ENCODE measurements around the gene CCDC198.

DNA sequence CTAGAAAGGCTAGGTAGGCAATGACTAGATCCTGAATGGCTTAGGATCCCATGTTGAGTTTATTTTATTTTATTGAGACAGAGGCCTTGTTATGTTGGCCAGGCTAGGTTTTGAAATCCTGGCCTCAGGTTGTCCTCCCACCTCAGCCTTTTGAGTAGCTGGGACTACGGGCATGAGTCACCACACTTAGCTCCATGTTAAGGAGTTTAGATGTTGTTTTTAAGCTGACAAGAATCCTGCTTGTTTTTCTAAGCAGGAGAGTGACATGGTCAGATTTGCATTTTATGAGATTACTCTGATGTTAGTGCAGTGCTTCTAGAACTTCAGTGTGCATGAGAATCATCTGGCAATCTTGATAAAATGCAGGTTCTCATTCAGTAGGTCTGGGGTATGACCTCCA lies 14.5 kb downstream of the CCDC198 start:
- TF ChIP-seq, protein P1, sequence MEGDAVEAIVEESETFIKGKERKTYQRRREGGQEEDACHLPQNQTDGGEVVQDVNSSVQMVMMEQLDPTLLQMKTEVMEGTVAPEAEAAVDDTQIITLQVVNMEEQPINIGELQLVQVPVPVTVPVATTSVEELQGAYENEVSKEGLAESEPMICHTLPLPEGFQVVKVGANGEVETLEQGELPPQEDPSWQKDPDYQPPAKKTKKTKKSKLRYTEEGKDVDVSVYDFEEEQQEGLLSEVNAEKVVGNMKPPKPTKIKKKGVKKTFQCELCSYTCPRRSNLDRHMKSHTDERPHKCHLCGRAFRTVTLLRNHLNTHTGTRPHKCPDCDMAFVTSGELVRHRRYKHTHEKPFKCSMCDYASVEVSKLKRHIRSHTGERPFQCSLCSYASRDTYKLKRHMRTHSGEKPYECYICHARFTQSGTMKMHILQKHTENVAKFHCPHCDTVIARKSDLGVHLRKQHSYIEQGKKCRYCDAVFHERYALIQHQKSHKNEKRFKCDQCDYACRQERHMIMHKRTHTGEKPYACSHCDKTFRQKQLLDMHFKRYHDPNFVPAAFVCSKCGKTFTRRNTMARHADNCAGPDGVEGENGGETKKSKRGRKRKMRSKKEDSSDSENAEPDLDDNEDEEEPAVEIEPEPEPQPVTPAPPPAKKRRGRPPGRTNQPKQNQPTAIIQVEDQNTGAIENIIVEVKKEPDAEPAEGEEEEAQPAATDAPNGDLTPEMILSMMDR (IDR thresholded peaks at IDR 0.05), result no peak
- no peak for TF ChIP-seq POLR2A (IDR thresholded peaks at IDR 0.05)
